HEK293 (cell line): ENCODE data around the gene ATP5MC3.

Experiments used
- CTCF ChIA-PET: fragments of 350-600 bp; formaldehyde crosslinking; extraction: SDS; loops from one replicate; lab custom pipeline; 2021; ENCODE audit warnings: antibody characterized with exemption; lab: Yijun Ruan, JAX
- POLR2A ChIA-PET: fragments of 300-600 bp; formaldehyde crosslinking; extraction: SDS; loops from one replicate; lab custom pipeline; 2020; ENCODE audit warnings: antibody characterized with exemption, inconsistent platforms; lab: Yijun Ruan, JAX
- H3K27ac ChIP-seq: fragments of 200-500 bp; sonication (Bioruptor generic); 2 replicates; pipeline ENCODE4 v1.5.1; 2014; ENCODE audit warnings: low read depth, low read length, control low read depth, inconsistent platforms; ENCODE audit errors: extremely low read depth
- H3K36me3 ChIP-seq, 2 experiments: fragments of 200-500 bp in 1 of 2; sonication (Bioruptor generic) in 1 of 2; 1 replicate in 1 of 2; 2 replicates in 1 of 2; pipeline ENCODE4 v1.5.1; 2014 to 2017; ENCODE audit warnings: inconsistent platforms in 2 of 2, low read length in 2 of 2; ENCODE audit not compliant: control insufficient read depth in 2 of 2, insufficient read depth in 1 of 2
- H3K4me1 ChIP-seq: fragments of 200-500 bp; sonication (Bioruptor generic); 2 replicates; pipeline ENCODE4 v1.5.1; 2014; ENCODE audit warnings: mild to moderate bottlenecking, low read length, inconsistent platforms; ENCODE audit not compliant: control insufficient read depth, insufficient read depth
- H3K4me3 ChIP-seq: 2 replicates; pipeline ENCODE4 v1.5.1; 2011; ENCODE audit warnings: low read depth, mild to moderate bottlenecking, control low read depth, low read length, moderate library complexity
- H3K9me3 ChIP-seq: fragments of 200-500 bp; sonication (Bioruptor generic); 2 replicates; pipeline ENCODE4 v1.5.1; 2014; ENCODE audit warnings: low read depth, low read length, inconsistent platforms; ENCODE audit not compliant: control insufficient read depth, insufficient read depth
- BCL11A ChIP-seq: fragments of 450-650 bp; formaldehyde crosslinking; IDR thresholded peaks from 2 replicates; pipeline ENCODE4 v1.5.1; 2016; ENCODE audit warnings: low read depth, missing biosample characterization, missing genetic modification characterization
- ELK4 ChIP-seq: IDR thresholded peaks from 2 replicates; pipeline ENCODE4 v1.6.1; 2011; ENCODE audit warnings: mild to moderate bottlenecking, low read depth, low read length, borderline replicate concordance
- SCRT1 ChIP-seq: fragments of 450-650 bp; formaldehyde crosslinking; IDR thresholded peaks from 2 replicates; pipeline ENCODE4 v1.5.1; 2016; ENCODE audit warnings: missing biosample characterization, missing genetic modification characterization, borderline replicate concordance
- SETDB1 ChIP-seq: IDR thresholded peaks from one replicate; pipeline ENCODE4 v1.6.1; 2017; ENCODE audit warnings: mild to moderate bottlenecking, low read length, moderate library complexity, mixed read lengths; ENCODE audit not compliant: insufficient read length
- YY1 ChIP-seq: fragments of 450-650 bp; formaldehyde crosslinking; IDR thresholded peaks from 2 replicates; pipeline ENCODE4 v1.5.1; 2018; ENCODE audit warnings: missing biosample characterization, missing genetic modification characterization
- ZNF184 ChIP-seq: fragments of 450-650 bp; IDR thresholded peaks from 2 replicates; pipeline ENCODE4 v1.5.1; 2018; ENCODE audit warnings: missing biosample characterization, mild to moderate bottlenecking, missing genetic modification characterization
- ZNF248 ChIP-seq: fragments of 450-650 bp; formaldehyde crosslinking; IDR thresholded peaks from 2 replicates; pipeline ENCODE4 v1.5.1; 2017; ENCODE audit warnings: missing biosample characterization, missing genetic modification characterization
- ZNF302 ChIP-seq: fragments of 450-650 bp; formaldehyde crosslinking; IDR thresholded peaks from 2 replicates; pipeline ENCODE4 v1.5.1; 2016; ENCODE audit warnings: missing biosample characterization, missing genetic modification characterization, low read depth
- ZNF449 ChIP-seq: fragments of 450-650 bp; formaldehyde crosslinking; IDR thresholded peaks from 2 replicates; pipeline ENCODE4 v1.5.1; 2017; ENCODE audit warnings: missing biosample characterization, mild to moderate bottlenecking, missing genetic modification characterization, moderate library complexity
- ZNF510 ChIP-seq: fragments of 450-650 bp; formaldehyde crosslinking; IDR thresholded peaks from 2 replicates; pipeline ENCODE4 v1.5.1; 2018; ENCODE audit warnings: mild to moderate bottlenecking, missing genetic modification characterization, missing biosample characterization; ENCODE audit not compliant: insufficient replicate concordance
- ZNF513 ChIP-seq: fragments of 450-650 bp; IDR thresholded peaks from 2 replicates; pipeline ENCODE4 v1.5.1; 2018; ENCODE audit warnings: missing biosample characterization, missing genetic modification characterization
- ZNF558 ChIP-seq: fragments of 450-650 bp; formaldehyde crosslinking; IDR thresholded peaks from 2 replicates; pipeline ENCODE4 v1.5.1; 2016; ENCODE audit warnings: missing biosample characterization, missing genetic modification characterization
- ZNF600 ChIP-seq: fragments of 450-650 bp; formaldehyde crosslinking; IDR thresholded peaks from 2 replicates; pipeline ENCODE4 v1.5.1; 2016; ENCODE audit warnings: missing biosample characterization, missing genetic modification characterization
- ZNF76 ChIP-seq: fragments of 450-650 bp; formaldehyde crosslinking; IDR thresholded peaks from 2 replicates; pipeline ENCODE4; 2016; ENCODE audit warnings: low read depth, missing biosample characterization, missing genetic modification characterization, borderline replicate concordance
- ZNF792 ChIP-seq: fragments of 450-650 bp; formaldehyde crosslinking; IDR thresholded peaks from 2 replicates; pipeline ENCODE4 v1.5.1; 2016; ENCODE audit warnings: missing biosample characterization, missing genetic modification characterization
- ZNF830 ChIP-seq: fragments of 450-650 bp; IDR thresholded peaks from 2 replicates; pipeline ENCODE4 v1.5.0; 2018; ENCODE audit warnings: missing biosample characterization, missing genetic modification characterization, low read depth, mild to moderate bottlenecking, moderate library complexity
- ZSCAN16 ChIP-seq: fragments of 450-650 bp; formaldehyde crosslinking; IDR thresholded peaks from 2 replicates; pipeline ENCODE4 v1.5.1; 2016; ENCODE audit warnings: missing biosample characterization, missing genetic modification characterization
- ZSCAN23 ChIP-seq: fragments of 450-650 bp; formaldehyde crosslinking; IDR thresholded peaks from 2 replicates; pipeline ENCODE4 v1.5.1; 2016; ENCODE audit warnings: missing biosample characterization, missing genetic modification characterization
- TF ChIP-seq, protein P1 (sequence below): fragments of 450-650 bp; formaldehyde crosslinking; IDR thresholded peaks from 2 replicates; pipeline ENCODE4 v1.5.1; 2016; ENCODE audit warnings: missing biosample characterization, missing genetic modification characterization
- TF ChIP-seq, protein P2 (sequence below): fragments of 450-650 bp; formaldehyde crosslinking; IDR thresholded peaks from 2 replicates; pipeline ENCODE4 v1.5.1; 2016; ENCODE audit warnings: missing biosample characterization, missing genetic modification characterization
- TF ChIP-seq, protein P3 (sequence below): fragments of 450-650 bp; IDR thresholded peaks from 2 replicates; pipeline ENCODE4 v1.5.1; 2018; ENCODE audit warnings: missing biosample characterization, mild to moderate bottlenecking, missing genetic modification characterization
- TF ChIP-seq, protein P4 (sequence below): fragments of 450-650 bp; formaldehyde crosslinking; IDR thresholded peaks from 2 replicates; pipeline ENCODE4 v1.5.0; 2017; ENCODE audit warnings: missing biosample characterization, missing genetic modification characterization, borderline replicate concordance
- TF ChIP-seq, protein P5 (sequence below): fragments of 450-650 bp; formaldehyde crosslinking; IDR thresholded peaks from 2 replicates; pipeline ENCODE4 v1.5.1; 2017; ENCODE audit warnings: missing biosample characterization, missing genetic modification characterization

The ATP5MC3 gene

DNA sequence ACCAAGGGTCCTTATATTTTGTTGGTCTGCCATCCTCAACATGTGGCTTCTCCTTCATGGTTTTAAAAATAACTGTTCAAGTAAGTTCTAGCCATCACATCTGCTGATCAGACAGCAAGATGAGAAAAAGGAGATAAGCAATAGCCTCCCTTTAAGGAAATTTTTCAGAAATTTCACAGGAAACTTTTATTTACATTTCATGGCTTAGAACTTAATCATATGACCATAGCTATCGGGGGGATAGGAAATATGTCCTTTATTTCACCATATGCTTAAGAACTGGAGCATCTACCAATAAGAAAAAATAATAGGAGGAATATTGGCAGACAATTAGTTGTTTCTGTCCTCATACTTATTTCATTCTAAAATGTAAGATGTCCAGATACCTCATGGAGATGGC is 29.7 kb downstream of the ATP5MC3 start (continued):
- TF ChIP-seq, protein P1, sequence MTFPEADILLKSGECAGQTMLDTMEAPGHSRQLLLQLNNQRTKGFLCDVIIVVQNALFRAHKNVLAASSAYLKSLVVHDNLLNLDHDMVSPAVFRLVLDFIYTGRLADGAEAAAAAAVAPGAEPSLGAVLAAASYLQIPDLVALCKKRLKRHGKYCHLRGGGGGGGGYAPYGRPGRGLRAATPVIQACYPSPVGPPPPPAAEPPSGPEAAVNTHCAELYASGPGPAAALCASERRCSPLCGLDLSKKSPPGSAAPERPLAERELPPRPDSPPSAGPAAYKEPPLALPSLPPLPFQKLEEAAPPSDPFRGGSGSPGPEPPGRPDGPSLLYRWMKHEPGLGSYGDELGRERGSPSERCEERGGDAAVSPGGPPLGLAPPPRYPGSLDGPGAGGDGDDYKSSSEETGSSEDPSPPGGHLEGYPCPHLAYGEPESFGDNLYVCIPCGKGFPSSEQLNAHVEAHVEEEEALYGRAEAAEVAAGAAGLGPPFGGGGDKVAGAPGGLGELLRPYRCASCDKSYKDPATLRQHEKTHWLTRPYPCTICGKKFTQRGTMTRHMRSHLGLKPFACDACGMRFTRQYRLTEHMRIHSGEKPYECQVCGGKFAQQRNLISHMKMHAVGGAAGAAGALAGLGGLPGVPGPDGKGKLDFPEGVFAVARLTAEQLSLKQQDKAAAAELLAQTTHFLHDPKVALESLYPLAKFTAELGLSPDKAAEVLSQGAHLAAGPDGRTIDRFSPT (tag by site-specific recombination) = no peak
- TF ChIP-seq ZNF600 (tag by site-specific recombination) = no peak
- no peak for TF ChIP-seq SETDB1
- TF ChIP-seq, protein P2, sequence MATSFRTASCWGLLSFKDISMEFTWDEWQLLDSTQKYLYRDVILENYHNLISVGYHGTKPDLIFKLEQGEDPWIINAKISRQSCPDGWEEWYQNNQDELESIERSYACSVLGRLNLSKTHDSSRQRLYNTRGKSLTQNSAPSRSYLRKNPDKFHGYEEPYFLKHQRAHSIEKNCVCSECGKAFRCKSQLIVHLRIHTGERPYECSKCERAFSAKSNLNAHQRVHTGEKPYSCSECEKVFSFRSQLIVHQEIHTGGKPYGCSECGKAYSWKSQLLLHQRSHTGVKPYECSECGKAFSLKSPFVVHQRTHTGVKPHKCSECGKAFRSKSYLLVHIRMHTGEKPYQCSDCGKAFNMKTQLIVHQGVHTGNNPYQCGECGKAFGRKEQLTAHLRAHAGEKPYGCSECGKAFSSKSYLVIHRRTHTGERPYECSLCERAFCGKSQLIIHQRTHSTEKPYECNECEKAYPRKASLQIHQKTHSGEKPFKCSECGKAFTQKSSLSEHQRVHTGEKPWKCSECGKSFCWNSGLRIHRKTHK (tag by site-specific recombination) = no peak
- TF ChIP-seq, protein P3, sequence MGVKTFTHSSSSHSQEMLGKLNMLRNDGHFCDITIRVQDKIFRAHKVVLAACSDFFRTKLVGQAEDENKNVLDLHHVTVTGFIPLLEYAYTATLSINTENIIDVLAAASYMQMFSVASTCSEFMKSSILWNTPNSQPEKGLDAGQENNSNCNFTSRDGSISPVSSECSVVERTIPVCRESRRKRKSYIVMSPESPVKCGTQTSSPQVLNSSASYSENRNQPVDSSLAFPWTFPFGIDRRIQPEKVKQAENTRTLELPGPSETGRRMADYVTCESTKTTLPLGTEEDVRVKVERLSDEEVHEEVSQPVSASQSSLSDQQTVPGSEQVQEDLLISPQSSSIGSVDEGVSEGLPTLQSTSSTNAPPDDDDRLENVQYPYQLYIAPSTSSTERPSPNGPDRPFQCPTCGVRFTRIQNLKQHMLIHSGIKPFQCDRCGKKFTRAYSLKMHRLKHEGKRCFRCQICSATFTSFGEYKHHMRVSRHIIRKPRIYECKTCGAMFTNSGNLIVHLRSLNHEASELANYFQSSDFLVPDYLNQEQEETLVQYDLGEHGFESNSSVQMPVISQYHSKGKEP = no peak
- TF ChIP-seq ZSCAN23 (tag by site-specific recombination) = no peak
- TF ChIP-seq ZNF302 (tag by site-specific recombination) = no peak
- no peak for TF ChIP-seq ZNF184 (tag by site-specific recombination)
- no peak for TF ChIP-seq ZSCAN16 (tag by site-specific recombination)
- no peak for TF ChIP-seq SCRT1 (tag by site-specific recombination)
- no peak for TF ChIP-seq ZNF792 (tag by site-specific recombination)
- no peak for TF ChIP-seq YY1 (tag by site-specific recombination)
- no peak for TF ChIP-seq ZNF76 (tag by site-specific recombination)

- ChIA-PET CTCF (interaction anchor here (0.6 to 1.2 kb wide), 2 partner anchors 11 to 18 kb away, joined by 3 read pairs; no protein-coding TSS in a partner anchor), POLR2A (no interaction called here)
- no peaks in the 10 kb centered on the region for H3K9me3 ChIP-seq
- H3K4me3 ChIP-seq = no peak overlapping the region
- peaks cover 6 to 40% of the 10 kb centered on the region in 2 experiments for H3K36me3 ChIP-seq
- H3K4me1 ChIP-seq = 0 out of 2 replicates have a peak, but pooled peaks cover under 1% of the 10 kb centered on the region
- H3K27ac ChIP-seq = no peak overlapping the region
- TF ChIP-seq BCL11A (no peak), ZNF248 (no peak), ZNF558 (no peak), ZSCAN23 (tag by site-specific recombination) (no peak), ELK4 (no peak), ZNF449 (tag by site-specific recombination) (no peak), ZNF513 (tag by site-specific recombination) (no peak), YY1 (tag by site-specific recombination) (no peak), ZNF830 (no peak), ZNF510 (tag by site-specific recombination) (no peak)
- TF ChIP-seq, protein P4, sequence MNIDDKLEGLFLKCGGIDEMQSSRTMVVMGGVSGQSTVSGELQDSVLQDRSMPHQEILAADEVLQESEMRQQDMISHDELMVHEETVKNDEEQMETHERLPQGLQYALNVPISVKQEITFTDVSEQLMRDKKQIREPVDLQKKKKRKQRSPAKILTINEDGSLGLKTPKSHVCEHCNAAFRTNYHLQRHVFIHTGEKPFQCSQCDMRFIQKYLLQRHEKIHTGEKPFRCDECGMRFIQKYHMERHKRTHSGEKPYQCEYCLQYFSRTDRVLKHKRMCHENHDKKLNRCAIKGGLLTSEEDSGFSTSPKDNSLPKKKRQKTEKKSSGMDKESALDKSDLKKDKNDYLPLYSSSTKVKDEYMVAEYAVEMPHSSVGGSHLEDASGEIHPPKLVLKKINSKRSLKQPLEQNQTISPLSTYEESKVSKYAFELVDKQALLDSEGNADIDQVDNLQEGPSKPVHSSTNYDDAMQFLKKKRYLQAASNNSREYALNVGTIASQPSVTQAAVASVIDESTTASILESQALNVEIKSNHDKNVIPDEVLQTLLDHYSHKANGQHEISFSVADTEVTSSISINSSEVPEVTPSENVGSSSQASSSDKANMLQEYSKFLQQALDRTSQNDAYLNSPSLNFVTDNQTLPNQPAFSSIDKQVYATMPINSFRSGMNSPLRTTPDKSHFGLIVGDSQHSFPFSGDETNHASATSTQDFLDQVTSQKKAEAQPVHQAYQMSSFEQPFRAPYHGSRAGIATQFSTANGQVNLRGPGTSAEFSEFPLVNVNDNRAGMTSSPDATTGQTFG (tag by site-specific recombination) = no peak
- TF ChIP-seq, protein P5, sequence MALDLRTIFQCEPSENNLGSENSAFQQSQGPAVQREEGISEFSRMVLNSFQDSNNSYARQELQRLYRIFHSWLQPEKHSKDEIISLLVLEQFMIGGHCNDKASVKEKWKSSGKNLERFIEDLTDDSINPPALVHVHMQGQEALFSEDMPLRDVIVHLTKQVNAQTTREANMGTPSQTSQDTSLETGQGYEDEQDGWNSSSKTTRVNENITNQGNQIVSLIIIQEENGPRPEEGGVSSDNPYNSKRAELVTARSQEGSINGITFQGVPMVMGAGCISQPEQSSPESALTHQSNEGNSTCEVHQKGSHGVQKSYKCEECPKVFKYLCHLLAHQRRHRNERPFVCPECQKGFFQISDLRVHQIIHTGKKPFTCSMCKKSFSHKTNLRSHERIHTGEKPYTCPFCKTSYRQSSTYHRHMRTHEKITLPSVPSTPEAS (tag by site-specific recombination) = no peak
These were observed 34.3 kb downstream of the ATP5MC3 start for GRCh38 chr2:175147186-175147585.
